Mesenchymal stem cell (in vitro differentiated cells and primary cell): Measurements from ENCODE around the gene GPRC5A.
A peak's percentile ranks its signal among the peaks of the same experiment; 100 is the strongest.

ENCODE experiments used
- DNase-seq: peaks from one replicate; pipeline ENCODE4 v3.0.0-alpha.2; 2013
- H2AFZ ChIP-seq: one replicate; pipeline ENCODE4 v1.6.1; 2013; ENCODE audit warnings: low read depth, mild to moderate bottlenecking, control low read depth, inconsistent platforms, low read length, moderate library complexity
- H2AK5ac ChIP-seq: 2 replicates; pipeline ENCODE4 v1.6.1; 2013; ENCODE audit warnings: low read length, moderate library complexity, mild to moderate bottlenecking, inconsistent platforms; ENCODE audit not compliant: severe bottlenecking
- H2BK120ac ChIP-seq: one replicate; pipeline ENCODE4 v1.6.1; 2013; ENCODE audit warnings: low read depth, mild to moderate bottlenecking, inconsistent platforms, low read length, moderate library complexity
- H2BK12ac ChIP-seq, 2 experiments: one replicate each; pipeline ENCODE4 v1.6.1; 2013; ENCODE audit warnings: inconsistent platforms in 2 of 2, low read length in 2 of 2, mild to moderate bottlenecking in 2 of 2, moderate library complexity in 2 of 2, control low read depth in 1 of 2
- H2BK15ac ChIP-seq: one replicate; pipeline ENCODE4 v1.6.1; 2013; ENCODE audit warnings: mild to moderate bottlenecking, low read depth, inconsistent platforms; ENCODE audit not compliant: poor library complexity, severe bottlenecking
- H2BK5ac ChIP-seq: 2 replicates; pipeline ENCODE4 v1.6.1; 2013; ENCODE audit warnings: low read depth, mild to moderate bottlenecking, low read length, control low read depth, inconsistent platforms; ENCODE audit not compliant: poor library complexity, severe bottlenecking
- H3K14ac ChIP-seq, 2 experiments: one replicate each; pipeline ENCODE4 v1.6.1; 2013; ENCODE audit warnings: inconsistent platforms in 2 of 2, low read length in 2 of 2, control low read depth in 1 of 2, mild to moderate bottlenecking in 1 of 2, moderate library complexity in 1 of 2
- H3K18ac ChIP-seq, 2 experiments: one replicate each; pipeline ENCODE4 v1.6.1; 2013; ENCODE audit warnings: inconsistent platforms in 2 of 2, low read length in 2 of 2, control low read depth in 1 of 2, low read depth in 1 of 2, mild to moderate bottlenecking in 1 of 2
- H3K23ac ChIP-seq, 2 experiments: one replicate each; pipeline ENCODE4 v1.6.1; 2013; ENCODE audit warnings: inconsistent platforms in 2 of 2, low read length in 2 of 2, mild to moderate bottlenecking in 2 of 2, moderate library complexity in 2 of 2, control low read depth in 1 of 2
- H3K27ac ChIP-seq: 2 replicates; pipeline ENCODE4 v1.5.1; 2013; ENCODE audit warnings: mild to moderate bottlenecking, moderate library complexity, low read length, control low read depth, inconsistent platforms; ENCODE audit not compliant: poor library complexity, severe bottlenecking
- H3K27me3 ChIP-seq, 2 experiments: 2 replicates each; pipeline versions ENCODE4 v1.6.1 to v1.7.0; 2013; ENCODE audit warnings: low read length in 2 of 2, mild to moderate bottlenecking in 2 of 2, moderate library complexity in 2 of 2, control low read depth in 1 of 2, inconsistent platforms in 1 of 2; ENCODE audit not compliant: control insufficient read depth in 1 of 2, insufficient read depth in 1 of 2
- H3K36me3 ChIP-seq, 2 experiments: 2 replicates each; pipeline versions ENCODE4 v1.6.1 to v1.7.0; 2013; ENCODE audit warnings: low read length in 2 of 2, control low read depth in 1 of 2, inconsistent platforms in 1 of 2, low read depth in 1 of 2, mild to moderate bottlenecking in 1 of 2; ENCODE audit not compliant: insufficient read depth in 2 of 2, control insufficient read depth in 1 of 2
- H3K4ac ChIP-seq, 2 experiments: one replicate each; pipeline ENCODE4 v1.6.1; 2013; ENCODE audit warnings: inconsistent platforms in 2 of 2, low read length in 2 of 2, mild to moderate bottlenecking in 2 of 2, moderate library complexity in 2 of 2, control low read depth in 1 of 2, low read depth in 1 of 2
- H3K4me1 ChIP-seq: 2 replicates; pipeline ENCODE4 v1.6.1; 2013; ENCODE audit warnings: low read depth, low read length, control low read depth; ENCODE audit not compliant: control insufficient read depth, insufficient read depth
- H3K4me2 ChIP-seq: 2 replicates; pipeline ENCODE4 v1.6.1; 2013; ENCODE audit warnings: low read length, mild to moderate bottlenecking, inconsistent platforms; ENCODE audit not compliant: poor library complexity, severe bottlenecking
- H3K4me3 ChIP-seq, 2 experiments: 2 replicates each; pipeline versions ENCODE4 v1.5.1 to v1.7.0; 2013; ENCODE audit warnings: low read length in 2 of 2, mild to moderate bottlenecking in 2 of 2, control low read depth in 1 of 2, low read depth in 1 of 2; ENCODE audit not compliant: insufficient read depth in 1 of 2
- H3K79me1 ChIP-seq: replicated peaks from 2 replicates; pipeline ENCODE4 v1.6.1; 2013; ENCODE audit warnings: mild to moderate bottlenecking, control low read depth, low read length, inconsistent platforms; ENCODE audit not compliant: poor library complexity, severe bottlenecking
- H3K9ac ChIP-seq: 2 replicates; pipeline ENCODE4 v1.7.0; 2013; ENCODE audit warnings: mild to moderate bottlenecking, low read length, moderate library complexity
- H3K9me3 ChIP-seq: 2 replicates; pipeline ENCODE4 v1.7.0; 2013; ENCODE audit warnings: mild to moderate bottlenecking, low read length; ENCODE audit not compliant: control insufficient read depth
- H4K8ac ChIP-seq: one replicate; pipeline ENCODE4 v1.6.1; 2013; ENCODE audit warnings: inconsistent platforms, mild to moderate bottlenecking, low read length, moderate library complexity
- H4K91ac ChIP-seq: one replicate; pipeline ENCODE4 v1.6.1; 2013; ENCODE audit warnings: mild to moderate bottlenecking, low read length, inconsistent platforms
- WGBS: methylation state at CpG from one replicate; pipeline ENCODE4 v1.1.7; 2013; ENCODE audit warnings: mixed read lengths; 5-methylcytosine and 5-hydroxymethylcytosine counted together

Gene GPRC5A

DNA sequence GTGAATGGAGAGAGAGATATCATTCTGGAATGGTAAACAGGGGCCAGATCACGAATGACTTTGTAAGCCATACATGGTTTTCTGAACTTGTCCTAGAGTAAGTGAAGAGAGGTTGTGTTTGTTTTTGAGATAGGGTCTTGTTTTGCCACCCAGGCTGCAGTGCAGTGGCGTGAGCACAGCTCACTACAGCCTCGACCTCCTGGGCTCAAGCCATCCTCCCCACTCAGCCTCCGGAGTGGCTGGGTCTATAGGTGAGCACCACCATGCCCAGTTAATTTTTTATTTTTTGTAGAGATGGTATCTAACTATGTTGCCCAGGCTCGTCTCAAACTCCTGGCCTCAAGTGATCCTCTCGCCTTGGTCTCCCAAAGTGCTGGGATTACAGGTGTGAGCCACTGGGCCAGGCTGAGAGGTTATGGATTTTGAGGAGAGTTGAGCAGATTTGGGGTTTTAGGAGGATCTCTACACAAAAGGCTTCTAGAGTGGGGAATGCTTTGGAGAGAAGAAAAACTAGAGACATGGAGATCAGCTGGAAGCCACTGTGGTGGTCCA lies 19.7 kb upstream of the GPRC5A start:
- Histone ChIP-seq H2AFZ (no peak overlapping the region), H3K4me1 (peaks cover 23% of the 10 kb centered on the region), H3K9me3 (peaks cover 5% of the 10 kb centered on the region), H3K14ac (peak overlapping the region in 1 of 2 experiments; percentile 74), H3K4me2 (no peak overlapping the region), H3K27ac (peak overlapping the region; percentile 87), H2BK15ac (no peak overlapping the region), H2BK5ac (peak overlapping the region; percentile 84), H3K27me3 (no peaks in the 10 kb centered on the region), H3K4ac (peak overlapping the region; percentile 57 to 70), H2BK12ac (peak overlapping the region in 1 of 2 experiments; percentile 84), H3K18ac (peak overlapping the region; percentile 61 to 69), H4K8ac (peak overlapping the region; percentile 74), H3K4me3 (no peak overlapping the region), H2AK5ac (peak overlapping the region; percentile 95), H2BK120ac (peak overlapping the region; percentile 35), H3K79me1 (no peaks in the 10 kb centered on the region), H4K91ac (peak overlapping the region; percentile 64), H3K23ac (peak overlapping the region in 1 of 2 experiments; percentile 78), H3K9ac (no peak overlapping the region), H3K36me3 (peaks cover 0 to 2% of the 10 kb centered on the region in 2 experiments)
- DNase-seq = no peak
- WGBS = 78% methylated on average over 6 of the region's 6 CpGs

DNA sequence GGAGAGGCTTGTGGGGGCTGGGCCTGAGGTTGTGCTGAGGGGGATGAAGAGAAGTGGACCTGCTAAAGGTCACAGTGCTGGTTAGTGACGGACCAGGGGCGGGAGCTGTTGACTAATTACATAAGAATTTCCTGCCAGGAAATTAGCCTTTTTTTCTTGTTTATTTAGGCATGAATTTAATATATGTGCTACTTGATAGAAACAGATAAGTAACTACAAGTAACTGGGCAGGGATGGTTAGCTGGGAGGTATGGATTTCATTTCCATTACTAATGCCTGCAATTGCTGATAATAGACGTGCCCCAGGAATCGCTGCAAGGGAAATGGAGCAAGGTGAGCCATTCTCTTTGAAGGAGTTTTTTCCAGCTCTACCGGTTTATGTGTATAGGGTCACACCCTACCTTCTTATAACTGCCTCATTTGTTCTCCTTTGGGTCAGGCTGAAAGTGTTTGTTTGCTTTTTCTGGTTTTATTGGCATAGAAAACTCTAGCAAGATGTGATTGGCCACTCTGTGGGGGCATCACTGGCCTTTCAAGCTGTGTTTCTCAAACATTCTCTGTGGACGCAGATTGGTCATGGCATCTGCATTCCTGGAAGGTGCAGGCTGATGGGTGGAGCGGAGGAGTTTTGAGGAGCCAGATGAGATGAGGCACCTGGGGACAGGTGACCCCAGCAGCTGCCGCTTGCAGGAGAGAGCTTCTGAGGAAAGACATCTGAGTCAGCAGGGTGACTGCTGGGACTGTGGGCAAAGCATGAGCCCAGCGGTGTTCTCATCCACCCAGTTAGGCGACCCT lies 19.0 kb upstream of the GPRC5A start:
- Histone ChIP-seq H2BK5ac (peak overlapping the region; percentile 84), H3K36me3 (peaks cover 0 to 2% of the 10 kb centered on the region in 2 experiments), H3K27ac (peak overlapping the region; percentile 87), H3K14ac (peak overlapping the region in 1 of 2 experiments; percentile 1), H3K4ac (peak overlapping the region; percentile 2 to 93), H3K9ac (no peak overlapping the region), H2BK15ac (no peak overlapping the region), H3K4me1 (peaks cover 24% of the 10 kb centered on the region), H4K8ac (peak overlapping the region; percentile 75), H2AK5ac (peak overlapping the region; percentile 95), H2BK12ac (peak overlapping the region; percentile 85 to 88), H2BK120ac (peak overlapping the region; percentile 89), H3K79me1 (no peaks in the 10 kb centered on the region), H4K91ac (peak overlapping the region; percentile 92), H3K4me3 (no peak overlapping the region), H3K27me3 (no peaks in the 10 kb centered on the region), H3K18ac (peak overlapping the region; percentile 69 to 71), H3K9me3 (peaks cover 5% of the 10 kb centered on the region), H3K4me2 (no peak overlapping the region), H3K23ac (no peak overlapping the region), H2AFZ (no peak overlapping the region)
- WGBS = 32% methylated on average over 7 of the region's 10 CpGs
- DNase-seq = peak; percentile 77

DNA sequence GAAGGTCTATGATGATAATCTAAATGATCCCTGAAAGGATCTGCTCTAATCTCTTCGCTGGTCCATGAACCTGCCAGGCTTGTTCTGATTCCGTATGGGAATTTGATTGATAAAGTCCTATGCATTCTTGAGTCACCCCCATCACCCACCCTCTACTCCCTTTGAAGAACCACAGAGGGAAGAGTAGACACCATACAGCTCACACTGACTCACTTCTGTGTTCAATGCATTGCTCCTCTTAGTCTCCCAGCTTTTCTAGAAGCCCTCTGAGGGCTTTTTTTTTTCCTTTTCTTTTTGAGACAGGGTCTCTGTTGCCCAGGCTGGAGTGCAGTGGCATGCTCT lies 18.5 kb upstream of the GPRC5A start:
- peaks cover 5% of the 10 kb centered on the region for H3K9me3 ChIP-seq
- no peaks in the 10 kb centered on the region for H3K79me1 ChIP-seq
- H3K36me3 ChIP-seq = peaks cover 0 to 2% of the 10 kb centered on the region in 2 experiments
- no peak overlapping the region for H2BK5ac ChIP-seq
- no peak overlapping the region for H3K14ac ChIP-seq
- no peak overlapping the region for H2AFZ ChIP-seq
- H2AK5ac ChIP-seq = peak overlapping the region; percentile 32
- peak overlapping the region; percentile 92 for H4K91ac ChIP-seq
- peak overlapping the region; percentile 87 for H3K27ac ChIP-seq
- no peak overlapping the region for H3K4me3 ChIP-seq
- peak overlapping the region; percentile 26 to 71 for H3K18ac ChIP-seq
- H3K4me2 ChIP-seq = no peak overlapping the region
- H3K4ac ChIP-seq = peak overlapping the region; percentile 2 to 93
- DNase-seq = peak; percentile 54
- H2BK120ac ChIP-seq = peak overlapping the region; percentile 89
- H3K9ac ChIP-seq = no peak overlapping the region
- no peak overlapping the region for H4K8ac ChIP-seq
- WGBS = 30% methylated on average over 2 of the region's 2 CpGs
- H2BK12ac ChIP-seq = peak overlapping the region; percentile 49 to 88
- H2BK15ac ChIP-seq = no peak overlapping the region
- peaks cover 28% of the 10 kb centered on the region for H3K4me1 ChIP-seq
- no peak overlapping the region for H3K23ac ChIP-seq
- no peaks in the 10 kb centered on the region for H3K27me3 ChIP-seq

DNA sequence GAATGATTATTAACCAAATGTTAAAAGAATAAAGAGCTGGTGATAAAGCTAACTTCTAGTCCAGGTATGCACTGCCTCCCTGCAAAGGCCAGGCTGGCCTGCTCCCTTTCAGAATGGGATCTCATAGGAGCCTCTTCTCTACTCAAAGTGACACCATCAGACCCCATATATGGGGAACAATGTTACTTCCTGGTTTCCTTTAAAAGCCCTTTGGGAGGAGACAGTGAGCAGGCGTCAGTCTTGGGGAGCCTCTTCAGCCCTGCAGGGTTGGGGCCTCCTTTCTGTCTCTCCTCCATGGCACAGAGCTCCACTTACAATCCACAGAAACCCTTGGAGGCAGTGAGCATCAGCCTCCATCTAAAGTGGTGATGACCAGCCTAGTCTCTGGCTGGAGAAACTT lies 17.3 kb upstream of the GPRC5A start:
- H3K36me3 ChIP-seq = peaks cover 0 to 2% of the 10 kb centered on the region in 2 experiments
- 56% methylated on average over 1 of the region's 1 CpG for WGBS
- peak overlapping the region; percentile 92 for H2BK5ac ChIP-seq
- H2BK120ac ChIP-seq = no peak overlapping the region
- H3K9ac ChIP-seq = no peak overlapping the region
- H3K79me1 ChIP-seq = no peaks in the 10 kb centered on the region
- H3K9me3 ChIP-seq = peaks cover 5% of the 10 kb centered on the region
- H3K27ac ChIP-seq = peak overlapping the region; percentile 87
- peak overlapping the region; percentile 45 for H2AK5ac ChIP-seq
- peaks cover 28% of the 10 kb centered on the region for H3K4me1 ChIP-seq
- no peak overlapping the region for H3K14ac ChIP-seq
- no peaks in the 10 kb centered on the region for H3K27me3 ChIP-seq
- H3K4me3 ChIP-seq = no peak overlapping the region
- DNase-seq = no peak
- no peak overlapping the region for H3K4me2 ChIP-seq
- no peak overlapping the region for H4K91ac ChIP-seq
- no peak overlapping the region for H2BK15ac ChIP-seq
- no peak overlapping the region for H3K23ac ChIP-seq
- peak overlapping the region in 1 of 2 experiments; percentile 56 for H3K4ac ChIP-seq
- peak overlapping the region in 1 of 2 experiments; percentile 7 for H2BK12ac ChIP-seq
- no peak overlapping the region for H2AFZ ChIP-seq
- H3K18ac ChIP-seq = peak overlapping the region in 1 of 2 experiments; percentile 2
- H4K8ac ChIP-seq = no peak overlapping the region
